Amygdala (tissue), 56 donors: ENCODE data around the gene COMMD3.

Experiments
- DNase-seq, 56 donors: peaks; one replicate each; lab custom pipeline; 2025; lab: John Stamatoyannopoulos, UW

COMMD3 gene

GRCh38 chr10:22319547-22319979 lies 3.4 kb downstream of the COMMD3 start:
- DNase-seq, result no peak

- peak in 4 of 56 donors; percentile 4 to 7 (median 6) for DNase-seq
These were observed 3.9 kb downstream of the COMMD3 start for GRCh38 chr10:22319980-22320558.

- peak in 53 of 56 donors; percentile 36 to 89 (median 74) for DNase-seq
These were observed 4.5 kb downstream of the COMMD3 start, which contains the start of gene BMI1 for GRCh38 chr10:22320591-22321155. TSS of gene BMI1 (plus strand) at chr10:22321099. CDS start at chr10:22326450, 5,351 bp downstream.

GRCh38 chr10:22321156-22321923 lies 5.2 kb downstream of the COMMD3 start:
- DNase-seq, result peak in 36 of 56 donors; percentile 29 to 88 (median 68)

GRCh38 chr10:22321924-22322640 lies 5.9 kb downstream of the COMMD3 start:
- peak in 17 of 56 donors; percentile 9 to 54 (median 30) for DNase-seq

- no peak for DNase-seq
These were observed 6.5 kb downstream of the COMMD3 start for GRCh38 chr10:22322641-22323160.

GRCh38 chr10:22323538-22324305 lies 7.5 kb downstream of the COMMD3 start:
- no peak for DNase-seq

- no peak for DNase-seq
These were observed 8.2 kb downstream of the COMMD3 start for GRCh38 chr10:22324413-22324812.

- no peak for DNase-seq
These were observed 8.7 kb downstream of the COMMD3 start for GRCh38 chr10:22324893-22325271.

- DNase-seq, result peak in 28 of 56 donors; percentile 21 to 83 (median 50)
These were observed 9.3 kb downstream of the COMMD3 start for GRCh38 chr10:22325272-22326144.

GRCh38 chr10:22326145-22326702 lies 10.0 kb downstream of the COMMD3 start:
- DNase-seq, result no peak

GRCh38 chr10:22329150-22329549 lies 13.0 kb downstream of the COMMD3 start:
- no peak for DNase-seq

GRCh38 chr10:22332116-22332692 lies 16.0 kb downstream of the COMMD3 start:
- DNase-seq, result no peak

- no peak for DNase-seq
These were observed 17.2 kb downstream of the COMMD3 start for GRCh38 chr10:22333167-22333974.

- DNase-seq, result no peak
These were observed 17.7 kb downstream of the COMMD3 start for GRCh38 chr10:22333975-22334282.

GRCh38 chr10:22334414-22335172 lies 18.4 kb downstream of the COMMD3 start:
- peak in 3 of 56 donors; percentile 16 to 46 (median 21) for DNase-seq
